IMR-90 (cell line): Measurements from ENCODE around the gene WDR5.

ENCODE experiments used
- CTCF ChIP-seq: conservative IDR thresholded peaks from 2 replicates; pipeline ENCODE4 v1.5.1; 2012; ENCODE audit warnings: mild to moderate bottlenecking, low read depth, low read length, improper control_type of control experiment
- FOS ChIP-seq: fragments of 150-350 bp; IDR thresholded peaks from 2 replicates; pipeline ENCODE4 v1.6.1; 2016; ENCODE audit warnings: low read depth, low read length
- MAZ ChIP-seq: IDR thresholded peaks from 2 replicates; pipeline ENCODE4 v1.6.1; 2012; ENCODE audit warnings: low read depth, mild to moderate bottlenecking, low read length, improper control_type of control experiment, moderate library complexity, borderline replicate concordance
- MXI1 ChIP-seq: IDR thresholded peaks from 2 replicates; pipeline ENCODE4 v1.6.1; 2012; ENCODE audit warnings: low read depth, mild to moderate bottlenecking, low read length, moderate library complexity, borderline replicate concordance
- POLR2A ChIP-seq: IDR thresholded peaks from 2 replicates; pipeline ENCODE4 v1.6.1; 2012; ENCODE audit warnings: mild to moderate bottlenecking, low read depth, low read length
- RAD21 ChIP-seq: IDR thresholded peaks from 2 replicates; pipeline ENCODE4 v1.6.1; 2012; ENCODE audit warnings: low read length, improper control_type of control experiment
- RCOR1 ChIP-seq: IDR thresholded peaks from 2 replicates; pipeline ENCODE4 v1.6.1; 2012; ENCODE audit warnings: mild to moderate bottlenecking, low read length, improper control_type of control experiment; ENCODE audit not compliant: insufficient replicate concordance
- RFX5 ChIP-seq: IDR thresholded peaks from 2 replicates; pipeline ENCODE4 v1.8.0; 2012; ENCODE audit warnings: low read depth, mild to moderate bottlenecking, low read length, moderate library complexity
- SMC3 ChIP-seq: fragments of 150-350 bp; IDR thresholded peaks from 2 replicates; pipeline ENCODE4 v1.6.1; 2016; ENCODE audit warnings: low read depth, mild to moderate bottlenecking, antibody characterized with exemption, low read length, moderate library complexity
- USF2 ChIP-seq: fragments of 150-350 bp; IDR thresholded peaks from 2 replicates; pipeline ENCODE4 v1.6.1; 2017; ENCODE audit warnings: mild to moderate bottlenecking, antibody characterized with exemption, low read length, low read depth

- no peak for TF ChIP-seq CTCF
- no peak for TF ChIP-seq POLR2A
- TF ChIP-seq RFX5, result no peak
- TF ChIP-seq MXI1, result no peak
- no peak for TF ChIP-seq USF2
- TF ChIP-seq RAD21, result no peak
- no peak for TF ChIP-seq FOS
- no peak for TF ChIP-seq RCOR1
- TF ChIP-seq MAZ, result no peak
- TF ChIP-seq SMC3, result no peak
These were observed 49.7 kb downstream of the WDR5 start for GRCh38 chr9:134185536-134186011.
